CD14-positive monocyte (primary cell): ENCODE results near the gene CCN6. TPM values are rescaled to one million over a fixed set of nuclear protein-coding genes. Genes with fewer than 3 reads are reported as not detected.

Experiments
- DNase-seq, 3 donors: peaks; one replicate each; pipeline ENCODE4 v3.0.0-alpha.2; 2011 to 2022
- H2AFZ ChIP-seq: 2 replicates; pipeline ENCODE4 v1.6.0; 2012; ENCODE audit warnings: mild to moderate bottlenecking, low read depth, low read length, inconsistent platforms; ENCODE audit not compliant: insufficient read depth, poor library complexity, severe bottlenecking
- H3K27ac ChIP-seq, 2 donors: 1 replicate in 1 of 2; 2 replicates in 1 of 2; pipeline ENCODE4 v1.5.1; 2012 to 2013; ENCODE audit warnings: low read length in 2 of 2, control low read depth in 1 of 2, inconsistent platforms in 1 of 2, low read depth in 1 of 2, mild to moderate bottlenecking in 1 of 2
- H3K27me3 ChIP-seq, 2 donors: one replicate each; pipeline versions ENCODE4 v1.6.0 to v1.6.1; 2011 to 2013; ENCODE audit warnings: low read length in 2 of 2; ENCODE audit not compliant: control insufficient read depth in 2 of 2, insufficient read depth in 2 of 2
- H3K36me3 ChIP-seq, 2 donors: replicated peaks in 1 of 2; 1 replicate in 1 of 2; 2 replicates in 1 of 2; pipeline versions ENCODE4 v1.5.1 to v1.6.1; 2012 to 2013; ENCODE audit warnings: low read length in 2 of 2, control low read depth in 1 of 2, inconsistent platforms in 1 of 2, mild to moderate bottlenecking in 1 of 2; ENCODE audit not compliant: insufficient read depth in 2 of 2, control insufficient read depth in 1 of 2
- H3K4me1 ChIP-seq, 2 donors: 1 replicate in 1 of 2; 2 replicates in 1 of 2; pipeline versions ENCODE4 v1.5.1 to v1.6.1; 2012 to 2013; ENCODE audit warnings: low read length in 2 of 2, control low read depth in 1 of 2, inconsistent platforms in 1 of 2, mild to moderate bottlenecking in 1 of 2, moderate library complexity in 1 of 2; ENCODE audit not compliant: insufficient read depth in 2 of 2, control insufficient read depth in 1 of 2
- H3K4me2 ChIP-seq: replicated peaks from 2 replicates; pipeline ENCODE3; 2012; ENCODE audit warnings: low read length, moderate library complexity, mild to moderate bottlenecking; ENCODE audit not compliant: poor library complexity, severe bottlenecking; ENCODE audit errors: extremely low read depth
- H3K4me3 ChIP-seq, 3 experiments: fragments of 200-600 bp in 1 of 3; sonication (generic) in 1 of 3; replicated peaks in 1 of 3; 1 replicate in 2 of 3; 2 replicates in 1 of 3; pipeline ENCODE4 v1.5.1; 2011 to 2013; ENCODE audit warnings: low read length in 3 of 3, mild to moderate bottlenecking in 3 of 3, control low read depth in 2 of 3, low read depth in 2 of 3, inconsistent platforms in 1 of 3, moderate library complexity in 1 of 3
- H3K79me2 ChIP-seq: 2 replicates; pipeline ENCODE4 v1.6.0; 2012; ENCODE audit warnings: mild to moderate bottlenecking, control low read depth, inconsistent platforms, low read length, moderate library complexity; ENCODE audit not compliant: insufficient read depth
- H3K9ac ChIP-seq: 2 replicates; pipeline ENCODE4 v1.6.0; 2017; ENCODE audit warnings: low read length, mild to moderate bottlenecking; ENCODE audit not compliant: insufficient read depth, poor library complexity, severe bottlenecking
- H3K9me3 ChIP-seq, 2 donors: replicated peaks in 1 of 2; 1 replicate in 1 of 2; 2 replicates in 1 of 2; pipeline versions ENCODE4 v1.5.1 to v1.6.1; 2012 to 2013; ENCODE audit warnings: low read length in 2 of 2, control low read depth in 1 of 2; ENCODE audit not compliant: control insufficient read depth in 1 of 2, insufficient read depth in 1 of 2
- H4K20me1 ChIP-seq: 2 replicates; pipeline ENCODE4 v1.6.0; 2012; ENCODE audit warnings: mild to moderate bottlenecking, low read length, control low read depth, moderate library complexity; ENCODE audit not compliant: insufficient read depth
- H3K27ac Mint-ChIP-seq, 7 donors: one replicate each; pipeline ENCODE4 v1.8.0; 2020; ENCODE audit warnings: mild to moderate bottlenecking in 7 of 7, mixed read lengths in 7 of 7, moderate library complexity in 6 of 7, inconsistent platforms in 2 of 7
- H3K27me3 Mint-ChIP-seq, 3 donors: one replicate each; pipeline ENCODE4 v1.8.0; 2021 to 2022; ENCODE audit warnings: low read depth in 3 of 3, mild to moderate bottlenecking in 3 of 3, mixed read lengths in 3 of 3, moderate library complexity in 3 of 3, inconsistent platforms in 1 of 3
- H3K36me3 Mint-ChIP-seq, 2 donors: one replicate each; pipeline ENCODE4 v1.8.0; 2020; ENCODE audit warnings: mixed read lengths in 2 of 2, inconsistent platforms in 1 of 2, mild to moderate bottlenecking in 1 of 2
- H3K4me1 Mint-ChIP-seq: one replicate; pipeline ENCODE4 v1.8.0; 2020; ENCODE audit warnings: mild to moderate bottlenecking, mixed read lengths
- H3K4me3 Mint-ChIP-seq, 2 donors: one replicate each; pipeline ENCODE4 v1.8.0; 2020; ENCODE audit warnings: mild to moderate bottlenecking in 2 of 2, mixed read lengths in 2 of 2, moderate library complexity in 1 of 2
- H3K9me3 Mint-ChIP-seq, 7 donors: one replicate each; pipeline ENCODE4 v1.8.0; 2020 to 2022; ENCODE audit warnings: mixed read lengths in 7 of 7, mild to moderate bottlenecking in 6 of 7, moderate library complexity in 6 of 7, inconsistent platforms in 2 of 7
- WGBS: methylation state at CpG from one replicate; pipeline ENCODE4 v1.1.5; 2013; ENCODE audit warnings: missing lambda C conversion rate; ENCODE audit not compliant: insufficient coverage; 5-methylcytosine and 5-hydroxymethylcytosine counted together
- intact Hi-C, 2 donors: fragments of 100-400 bp; cut with micrococcal nuclease; formaldehyde crosslinking; loops; one replicate each; pipeline versions ENCODE4 v1.15.0 to v1.15.1; 2023
- polyA plus RNA-seq, 3 donors: library from polyadenylated mRNA; depleted of rRNA in 1 of 3; unstranded in 2 of 3; stranded (reverse) in 1 of 3; fragments of 300-500 nt in 2 of 3; fragments of >200 nt in 1 of 3; fragmentation: Illumina TruSeq in 2 of 3; gene quantifications; 1 replicate in 2 of 3; 2 replicates in 1 of 3; pipeline ENCODE4 v1.2.3, GENCODE V29; 2012 to 2021
- TF ChIP-seq, protein P1 (sequence below): fragments of 200-600 bp; IDR thresholded peaks from one replicate; pipeline ENCODE4 v1.8.0; 2022; ENCODE audit warnings: antibody characterized with exemption, mild to moderate bottlenecking

Gene CCN6
- polyA plus RNA-seq, 3 donors: not detected

DNA sequence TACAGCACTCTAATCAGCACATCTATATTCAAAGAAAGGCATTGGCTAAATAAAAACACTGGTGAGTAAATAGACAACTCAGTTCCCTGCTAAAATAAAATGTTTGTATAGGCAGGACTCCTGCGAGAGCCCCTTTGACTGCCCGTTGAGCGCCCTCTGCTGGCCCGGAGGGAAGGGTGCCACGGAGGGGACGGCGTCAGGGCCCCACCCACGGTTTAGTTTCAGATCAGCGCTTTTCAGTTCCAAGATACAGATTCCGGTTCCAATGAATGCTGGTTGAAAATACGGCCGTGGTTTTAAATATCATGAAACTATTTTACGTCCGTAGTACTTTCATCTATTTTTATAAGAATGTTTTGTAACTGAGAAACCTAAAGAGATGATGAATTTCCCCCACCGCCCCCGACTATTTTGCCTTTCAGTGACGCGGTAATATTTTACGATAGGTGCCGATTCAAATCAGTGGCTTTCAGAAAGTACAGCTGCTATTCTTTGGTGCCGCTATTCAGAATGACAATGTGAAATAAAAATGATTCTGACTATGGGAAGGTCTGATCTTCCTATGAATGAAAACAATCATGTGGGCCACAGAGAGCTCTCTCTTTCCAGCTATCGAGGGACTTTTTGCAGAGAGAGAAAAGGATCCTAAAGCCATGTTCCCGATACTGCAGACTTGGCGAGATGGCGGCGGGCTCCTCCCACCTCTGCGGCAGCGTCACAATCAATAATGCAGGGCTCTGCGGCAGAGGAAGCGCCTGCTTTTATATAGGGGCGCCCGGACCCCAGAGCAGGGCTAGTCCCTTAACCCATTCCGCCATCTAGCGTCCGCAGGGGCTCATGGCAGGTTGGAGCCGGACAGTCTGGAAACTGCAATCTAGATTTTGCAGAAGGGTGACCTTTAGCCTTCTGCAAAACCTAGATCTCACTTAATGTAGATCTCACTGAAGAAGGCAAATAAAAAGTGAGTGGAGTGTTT is 10.6 kb upstream of the CCN6 start:
- peak overlapping the region; percentile 46 to 90 for H3K27ac ChIP-seq

DNA sequence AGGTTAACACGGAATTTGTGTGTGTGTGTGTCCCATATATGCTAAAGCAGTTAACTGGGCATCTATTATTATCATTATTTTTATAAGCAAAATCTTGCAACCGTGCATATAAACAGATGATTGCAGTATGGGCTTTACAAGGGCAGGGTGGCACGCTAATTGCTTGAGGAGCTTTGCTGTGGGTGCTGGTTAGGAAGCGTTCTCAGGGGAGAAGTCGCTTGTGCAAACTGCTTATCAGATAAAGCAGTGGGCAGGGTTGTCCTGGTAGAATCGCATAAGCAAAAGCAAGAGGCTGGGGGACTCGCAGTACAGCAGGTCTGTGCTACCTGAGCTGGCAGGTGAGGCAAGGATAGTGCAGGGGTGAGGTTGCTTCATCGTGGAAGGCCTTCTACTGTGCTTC is 9.7 kb upstream of the CCN6 start:
- Mint-ChIP-seq H3K36me3 (no peaks in the 10 kb centered on the region), H3K27me3 (peaks cover 0 to 3% (median 0%) of the 10 kb centered on the region in 3 donors), H3K27ac (peak overlapping the region in 1 of 7 donors; percentile 46), H3K4me3 (no peak overlapping the region), H3K9me3 (peaks cover 0 to 3% (median 0%) of the 10 kb centered on the region in 7 donors), H3K4me1 (peaks cover 10% of the 10 kb centered on the region)
- Histone ChIP-seq H3K4me3 (no peak overlapping the region), H3K36me3 (no peaks in the 10 kb centered on the region), H3K4me2 (no peak overlapping the region), H2AFZ (peak overlapping the region; percentile 36), H3K27me3 (no peaks in the 10 kb centered on the region), H3K79me2 (no peaks in the 10 kb centered on the region), H3K9me3 (no peaks in the 10 kb centered on the region), H4K20me1 (no peaks in the 10 kb centered on the region), H3K27ac (no peak overlapping the region), H3K4me1 (peaks cover 3 to 7% of the 10 kb centered on the region in 2 donors), H3K9ac (no peak overlapping the region)
- DNase-seq: no peak
- WGBS: 86% methylated on average over 7 of the region's 8 CpGs
- intact Hi-C loops: loop anchor here in 1 of 2 donors (5.0 kb wide), 1 partner anchor 332 kb away; no protein-coding TSS in a partner anchor
- TF ChIP-seq, protein P1, sequence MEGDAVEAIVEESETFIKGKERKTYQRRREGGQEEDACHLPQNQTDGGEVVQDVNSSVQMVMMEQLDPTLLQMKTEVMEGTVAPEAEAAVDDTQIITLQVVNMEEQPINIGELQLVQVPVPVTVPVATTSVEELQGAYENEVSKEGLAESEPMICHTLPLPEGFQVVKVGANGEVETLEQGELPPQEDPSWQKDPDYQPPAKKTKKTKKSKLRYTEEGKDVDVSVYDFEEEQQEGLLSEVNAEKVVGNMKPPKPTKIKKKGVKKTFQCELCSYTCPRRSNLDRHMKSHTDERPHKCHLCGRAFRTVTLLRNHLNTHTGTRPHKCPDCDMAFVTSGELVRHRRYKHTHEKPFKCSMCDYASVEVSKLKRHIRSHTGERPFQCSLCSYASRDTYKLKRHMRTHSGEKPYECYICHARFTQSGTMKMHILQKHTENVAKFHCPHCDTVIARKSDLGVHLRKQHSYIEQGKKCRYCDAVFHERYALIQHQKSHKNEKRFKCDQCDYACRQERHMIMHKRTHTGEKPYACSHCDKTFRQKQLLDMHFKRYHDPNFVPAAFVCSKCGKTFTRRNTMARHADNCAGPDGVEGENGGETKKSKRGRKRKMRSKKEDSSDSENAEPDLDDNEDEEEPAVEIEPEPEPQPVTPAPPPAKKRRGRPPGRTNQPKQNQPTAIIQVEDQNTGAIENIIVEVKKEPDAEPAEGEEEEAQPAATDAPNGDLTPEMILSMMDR: no peak

More for the DNA sequence above, 10.6 kb upstream of the CCN6 start:
- no peaks in the 10 kb centered on the region for H3K9me3 ChIP-seq
- Mint-ChIP-seq H3K27ac (peak overlapping the region; percentile 87 to 94 (median 93)), H3K36me3 (no peaks in the 10 kb centered on the region), H3K27me3 (peaks cover 0 to 3% (median 0%) of the 10 kb centered on the region in 3 donors), H3K4me1 (peaks cover 10% of the 10 kb centered on the region), H3K9me3 (peaks cover 0 to 3% (median 0%) of the 10 kb centered on the region in 7 donors), H3K4me3 (peak overlapping the region; percentile 85 to 95)
- peak overlapping the region; percentile 71 for H3K9ac ChIP-seq
- DNase-seq: peak; percentile 76 to 83 (median 81)
- peak overlapping the region; percentile 82 to 96 (median 92) for H3K4me3 ChIP-seq
- H3K4me1 ChIP-seq: peaks cover 3 to 7% of the 10 kb centered on the region in 2 donors
- intact Hi-C loops: loop anchor here in 1 of 2 donors (1.0 to 5.0 kb wide), 2 partner anchors 46 to 331 kb away; no protein-coding TSS in a partner anchor
- TF ChIP-seq, protein P1: peak; percentile 92
- no peaks in the 10 kb centered on the region for H3K27me3 ChIP-seq
- H3K4me2 ChIP-seq: peak overlapping the region; percentile 97
- WGBS: under 1% methylated on average over 18 of the region's 36 CpGs
- no peaks in the 10 kb centered on the region for H3K36me3 ChIP-seq
- peak overlapping the region; percentile 97 for H2AFZ ChIP-seq
- no peaks in the 10 kb centered on the region for H3K79me2 ChIP-seq
- no peaks in the 10 kb centered on the region for H4K20me1 ChIP-seq
